Fibroblast of gingiva (primary cell): ENCODE results near the gene COPG1.
A peak's percentile ranks its signal among the peaks of the same experiment; 100 is the strongest.
"Not testable (repeated sequence)": the region's sequence is repeated elsewhere in the genome, so short reads cannot be mapped to it uniquely, and the experiment has no call there.

Experiments
- DNase-seq: peaks from one replicate; pipeline ENCODE4 v3.0.0-alpha.2; 2011; ENCODE audit warnings: low read depth

COPG1 gene

DNA sequence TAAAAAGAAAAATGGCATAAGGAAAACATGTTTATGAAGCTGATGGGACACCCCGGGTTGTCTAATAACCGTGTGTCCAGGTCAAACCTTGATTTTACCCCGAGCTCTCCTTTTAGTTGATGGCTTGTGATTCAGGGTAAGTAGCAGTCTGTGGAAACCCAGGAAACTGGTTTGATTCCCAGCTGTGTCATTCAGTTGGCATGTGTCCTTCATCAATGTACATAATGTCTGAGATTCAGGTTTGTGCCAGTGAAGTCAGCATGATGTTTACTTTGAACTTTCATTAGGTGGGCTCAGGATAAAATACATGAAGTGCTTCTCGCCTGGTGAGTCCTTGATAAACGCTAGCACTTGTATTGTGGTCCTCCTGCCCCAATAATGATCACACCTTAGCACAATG is 4.3 kb upstream of the COPG1 start:
- no peak for DNase-seq

DNA sequence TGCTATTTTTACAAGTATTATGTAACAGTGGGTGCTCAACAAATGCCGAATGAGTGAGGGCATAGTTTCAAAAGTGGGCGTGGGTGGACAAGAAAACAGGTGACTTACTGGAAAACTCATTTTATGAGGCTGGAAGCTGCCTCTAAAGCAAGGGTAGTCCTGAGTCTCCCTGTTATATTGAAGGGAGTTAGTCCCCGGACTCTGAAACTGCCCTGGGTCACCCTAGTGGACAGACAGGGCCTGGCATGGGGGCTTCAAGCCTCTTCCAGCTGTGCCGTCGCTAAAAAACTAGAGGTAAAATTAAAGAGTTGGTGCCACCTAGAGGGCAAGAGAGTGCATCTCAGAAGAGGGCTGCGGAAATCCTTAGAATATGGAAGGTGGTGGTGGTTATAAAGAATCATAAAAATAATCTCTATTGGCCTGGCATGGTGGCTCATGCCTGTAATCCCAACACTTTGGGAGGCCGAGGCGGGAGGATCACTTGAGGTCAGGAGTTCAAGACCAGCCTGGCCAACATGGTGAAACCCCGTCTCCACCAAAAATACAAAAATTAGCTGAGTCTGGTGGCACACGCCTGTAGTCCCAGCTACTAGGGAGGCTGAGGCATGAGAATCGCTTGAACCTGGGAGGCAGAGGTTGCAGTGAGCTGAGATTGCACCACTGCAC is 3.6 kb upstream of the COPG1 start:
- DNase-seq, result peak; percentile 84

DNA sequence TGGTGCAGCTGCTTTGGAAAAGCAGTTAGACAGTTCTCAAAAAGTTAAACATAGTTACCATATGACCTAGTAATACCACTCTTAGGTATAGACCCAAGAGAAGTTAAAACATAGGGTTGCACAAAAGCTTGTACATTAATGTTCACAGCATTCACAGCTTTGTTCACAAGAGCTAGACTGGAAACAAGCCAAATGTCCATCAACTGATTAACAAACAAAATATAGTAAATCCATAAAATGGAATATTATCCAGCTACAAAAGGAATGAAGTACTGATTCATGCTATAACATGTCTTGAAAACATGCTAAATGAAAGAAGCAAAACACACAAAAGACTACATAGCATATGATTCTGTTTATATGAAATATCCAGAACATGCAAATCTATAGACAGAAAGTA is 2.8 kb upstream of the COPG1 start:
- no peak for DNase-seq

DNA sequence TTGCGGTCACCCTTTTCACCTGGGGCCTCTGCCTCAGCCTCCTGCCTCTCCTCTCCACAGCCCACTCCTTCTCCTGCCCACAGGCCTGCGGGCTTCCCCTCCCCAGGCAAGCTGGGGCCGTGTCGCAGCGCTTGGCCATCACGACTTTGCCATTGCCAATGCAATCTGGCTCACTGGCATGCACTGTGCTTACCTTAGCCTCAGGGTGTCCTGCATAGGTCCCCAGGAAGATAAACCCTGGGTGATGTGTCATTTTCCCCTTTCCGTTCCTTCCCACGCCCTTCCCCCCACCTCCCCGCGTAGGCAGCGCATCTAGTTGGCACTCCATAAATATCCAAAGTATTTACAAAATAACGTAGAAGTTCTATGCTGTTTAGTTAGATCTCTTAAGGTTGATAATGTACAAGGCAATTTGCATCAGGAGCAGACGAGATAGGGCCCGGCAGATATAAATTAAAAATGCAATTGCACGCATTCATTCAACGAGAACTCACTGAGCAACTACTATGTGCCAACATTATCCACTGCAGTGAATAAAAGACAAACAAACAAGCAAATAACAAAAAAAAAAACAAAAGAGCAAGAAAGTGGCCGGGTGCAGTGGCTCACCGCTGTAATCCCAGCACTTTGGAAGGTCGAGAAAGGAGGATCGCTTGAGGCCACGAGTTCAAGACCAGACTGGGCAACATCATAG is 973 bp upstream of the COPG1 start:
- DNase-seq, result no peak

DNA sequence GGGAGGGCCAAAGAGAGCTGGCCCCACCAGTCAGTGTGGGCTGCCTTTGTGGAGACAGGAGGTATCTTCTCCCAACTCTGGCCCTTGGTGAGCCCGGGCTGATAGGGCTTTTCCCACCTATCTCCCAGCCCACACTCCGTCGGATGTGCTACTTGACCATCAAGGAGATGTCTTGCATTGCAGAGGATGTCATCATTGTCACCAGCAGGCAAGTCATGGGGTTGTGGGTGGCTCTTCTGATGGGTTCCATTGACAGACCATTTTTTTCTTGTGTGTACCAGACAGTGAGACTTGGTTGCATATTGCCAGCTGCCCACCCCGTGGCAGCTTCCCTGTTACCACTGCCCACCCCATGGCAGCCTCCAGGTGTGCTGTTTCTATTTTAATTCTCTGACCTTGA is 3.3 kb downstream of the COPG1 start:
- no peak for DNase-seq

DNA sequence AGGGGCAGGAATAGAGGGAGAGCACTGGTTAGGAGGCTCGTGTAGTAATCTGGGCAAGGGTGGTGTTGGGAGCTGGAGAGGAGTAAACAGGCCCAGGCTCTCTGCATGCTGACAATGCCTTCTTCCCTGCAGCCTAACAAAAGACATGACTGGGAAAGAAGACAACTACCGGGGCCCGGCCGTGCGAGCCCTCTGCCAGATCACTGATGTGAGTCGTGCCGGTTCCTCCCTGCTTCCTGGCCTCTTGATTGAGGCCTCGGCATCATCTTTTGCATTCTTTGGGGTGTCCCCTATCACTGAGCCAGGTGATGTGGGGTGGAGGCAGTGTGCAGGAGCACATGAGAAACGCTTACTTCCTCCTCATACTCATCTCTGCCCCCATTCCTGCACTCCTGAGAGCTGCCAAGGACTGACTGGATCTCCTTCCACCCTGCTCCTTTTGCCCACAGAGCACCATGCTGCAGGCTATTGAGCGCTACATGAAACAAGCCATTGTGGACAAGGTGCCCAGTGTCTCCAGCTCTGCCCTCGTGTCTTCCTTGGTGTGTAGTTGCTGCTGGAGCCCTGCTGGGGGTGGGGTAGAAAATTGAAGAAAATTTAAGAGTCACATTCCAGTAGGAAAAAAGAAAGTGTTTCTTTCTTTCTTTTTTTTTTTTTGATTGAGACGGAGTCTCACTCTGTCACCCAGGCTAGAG is 5.3 kb downstream of the COPG1 start:
- no peak for DNase-seq

DNA sequence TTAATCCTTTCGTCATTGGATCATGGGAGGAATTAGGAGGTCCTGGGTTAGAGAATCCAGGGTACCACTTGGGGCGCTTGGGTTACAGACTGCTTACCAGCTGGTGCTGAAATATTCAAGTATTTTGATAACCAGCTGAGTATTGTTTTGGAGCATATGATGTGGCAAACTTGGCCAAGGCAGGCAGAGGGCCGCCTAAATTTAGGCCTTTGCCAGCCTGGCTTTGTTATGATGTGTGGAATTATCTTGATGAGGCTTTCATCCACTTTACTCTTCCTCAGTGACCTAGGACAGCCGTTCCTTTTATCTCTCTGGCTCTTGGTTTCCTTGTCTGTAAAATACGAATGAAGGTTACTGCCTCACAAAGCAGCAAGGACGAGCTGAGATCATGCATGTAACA is 6.9 kb downstream of the COPG1 start:
- no peak for DNase-seq

DNA sequence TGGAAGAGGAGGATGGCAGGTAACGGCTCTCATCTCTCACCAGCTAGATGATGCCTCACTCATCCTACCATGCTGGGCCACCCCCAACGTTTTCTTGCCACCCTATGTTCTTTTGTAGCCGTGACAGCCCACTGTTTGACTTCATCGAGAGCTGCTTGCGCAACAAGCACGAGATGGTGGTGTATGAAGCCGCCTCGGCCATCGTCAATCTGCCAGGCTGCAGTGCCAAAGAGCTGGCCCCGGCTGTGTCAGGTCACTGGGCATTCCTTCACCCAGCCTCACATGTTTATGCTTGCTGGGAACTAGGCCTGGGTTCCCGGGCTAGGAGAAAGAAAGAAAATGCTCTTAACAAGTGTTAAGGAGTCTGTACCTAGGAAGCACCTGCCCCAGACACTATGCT is 8.2 kb downstream of the COPG1 start:
- DNase-seq, result no peak

DNA sequence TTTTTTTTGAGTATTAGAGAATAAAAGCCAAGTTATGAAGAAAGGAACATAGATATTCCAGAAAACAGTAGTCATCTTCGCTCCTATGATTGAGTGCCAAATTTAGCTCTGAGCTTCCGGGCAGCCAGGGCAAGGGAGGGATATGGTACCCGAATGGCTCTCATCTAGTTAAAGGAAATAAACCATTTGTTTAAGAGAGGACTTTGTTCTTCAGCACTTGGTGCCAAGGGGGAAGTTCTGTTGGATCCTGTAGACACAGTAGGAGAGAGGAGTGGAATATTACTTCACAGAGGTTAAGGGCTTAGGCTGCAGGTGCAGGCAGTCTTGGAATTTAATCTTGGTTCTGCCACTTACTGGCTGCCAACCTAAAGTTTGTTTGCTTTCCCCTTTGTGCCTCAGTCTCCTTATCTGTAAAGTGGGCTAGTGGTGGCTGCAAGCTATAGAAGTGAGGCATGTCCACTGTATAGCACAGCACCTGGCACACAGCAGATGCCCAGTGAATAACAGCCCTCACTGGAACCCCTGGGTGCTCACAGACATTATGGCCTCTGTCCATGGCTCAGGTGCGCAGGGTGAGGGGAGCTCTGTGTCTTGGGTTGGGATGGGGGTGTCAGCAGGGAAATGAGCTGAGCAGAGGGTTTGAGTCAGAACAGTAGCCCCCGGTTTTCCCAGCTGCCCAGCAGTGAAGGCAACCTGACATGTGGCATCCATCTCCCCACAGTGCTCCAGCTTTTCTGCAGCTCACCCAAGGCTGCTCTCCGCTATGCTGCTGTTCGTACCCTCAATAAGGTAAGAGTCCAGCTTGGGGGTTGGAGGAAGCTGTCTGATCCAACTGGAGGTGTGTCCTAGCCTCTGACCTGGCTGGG is 10.4 kb downstream of the COPG1 start:
- DNase-seq, result no peak

DNA sequence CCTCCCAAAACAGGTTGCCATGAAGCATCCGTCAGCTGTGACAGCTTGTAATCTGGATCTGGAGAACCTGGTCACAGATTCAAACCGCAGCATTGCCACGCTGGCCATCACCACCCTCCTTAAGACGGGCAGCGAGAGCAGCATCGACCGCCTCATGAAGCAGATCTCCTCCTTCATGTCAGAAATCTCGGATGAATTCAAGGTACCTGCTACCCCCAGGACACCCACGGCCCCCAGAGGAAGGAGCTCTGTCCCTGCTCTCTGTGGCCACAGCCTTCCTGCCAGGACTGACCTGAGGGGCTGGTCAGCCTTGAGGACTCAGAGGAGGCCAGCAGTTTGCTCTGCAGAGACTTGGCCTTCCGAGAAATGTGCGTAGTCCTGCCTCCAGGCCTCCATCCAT is 11.2 kb downstream of the COPG1 start:
- DNase-seq, result no peak

DNA sequence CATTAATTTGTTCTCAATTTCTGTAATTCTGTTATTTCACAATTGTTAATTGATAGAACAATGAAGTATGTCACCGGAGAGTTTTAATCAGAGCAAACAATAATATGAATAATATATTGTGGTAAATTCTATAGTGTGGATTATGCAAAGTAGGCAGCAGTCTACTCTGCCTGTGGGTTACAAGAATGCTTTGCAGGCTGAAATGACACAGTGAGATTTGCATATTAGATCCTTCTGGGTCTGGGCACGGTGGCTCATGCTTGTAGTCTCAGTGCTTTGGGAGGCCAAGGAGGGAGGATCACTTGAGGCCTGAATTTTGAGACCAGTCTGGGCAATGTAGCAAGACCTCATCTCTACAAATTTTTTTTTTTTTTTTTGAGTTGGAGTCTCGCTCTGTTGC is 12.5 kb downstream of the COPG1 start:
- no peak for DNase-seq

DNA sequence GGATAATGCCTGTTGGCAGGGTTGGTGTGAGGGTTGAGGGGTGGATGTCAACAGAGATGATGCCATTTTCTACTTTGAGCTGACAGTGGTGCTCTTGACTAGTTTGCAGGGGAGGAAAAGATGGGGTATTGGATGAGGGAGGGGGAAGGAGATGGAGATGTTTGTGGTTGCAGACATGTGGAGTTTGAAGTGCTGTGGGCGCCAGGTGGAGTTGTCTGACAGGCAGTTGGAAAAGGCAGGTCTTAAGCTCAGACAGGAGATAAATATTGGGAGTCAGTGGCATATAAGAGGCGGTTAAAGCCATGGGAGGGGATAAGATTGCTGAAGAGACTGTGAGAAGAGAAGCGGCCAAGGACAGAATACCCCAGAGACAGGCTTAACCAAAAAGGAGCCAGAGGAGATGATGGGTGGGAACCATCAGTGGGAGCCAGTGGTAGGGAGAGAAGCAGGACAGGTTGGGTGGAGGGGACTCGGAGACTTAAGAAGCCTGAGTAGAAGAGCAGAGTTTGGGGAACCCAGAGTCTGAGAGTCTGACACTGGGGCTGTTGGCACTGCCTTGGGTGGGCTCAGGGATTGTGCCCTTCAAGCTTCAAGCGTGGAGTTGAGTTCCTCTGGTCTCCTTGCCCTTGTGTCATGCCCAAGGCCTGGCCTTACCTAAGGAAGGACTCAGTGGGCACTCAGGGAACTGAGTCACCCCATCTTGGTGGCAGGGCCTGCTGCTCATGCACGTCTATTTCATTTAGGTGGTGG is 13.9 kb downstream of the COPG1 start:
- no peak for DNase-seq

DNA sequence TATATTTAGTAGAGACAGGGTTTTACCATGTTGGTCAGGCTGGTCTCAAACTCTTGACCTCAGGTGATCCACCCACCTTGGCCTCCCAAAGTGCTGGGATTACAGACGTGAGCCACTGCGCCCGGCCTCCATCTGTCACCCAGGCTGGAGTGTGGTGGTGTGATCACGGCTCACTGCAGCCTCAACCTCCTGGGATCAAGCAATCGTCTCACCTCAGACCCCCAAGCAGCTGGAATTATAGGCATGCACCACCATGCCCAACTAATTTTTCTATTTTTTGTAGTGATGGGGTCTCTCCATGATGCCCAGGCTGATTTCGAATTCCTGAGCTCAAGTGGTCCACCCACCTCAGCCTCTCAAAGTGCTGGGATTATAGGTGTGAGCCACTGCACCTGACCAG is 15.6 kb downstream of the COPG1 start:
- not testable (repeated sequence) for DNase-seq

DNA sequence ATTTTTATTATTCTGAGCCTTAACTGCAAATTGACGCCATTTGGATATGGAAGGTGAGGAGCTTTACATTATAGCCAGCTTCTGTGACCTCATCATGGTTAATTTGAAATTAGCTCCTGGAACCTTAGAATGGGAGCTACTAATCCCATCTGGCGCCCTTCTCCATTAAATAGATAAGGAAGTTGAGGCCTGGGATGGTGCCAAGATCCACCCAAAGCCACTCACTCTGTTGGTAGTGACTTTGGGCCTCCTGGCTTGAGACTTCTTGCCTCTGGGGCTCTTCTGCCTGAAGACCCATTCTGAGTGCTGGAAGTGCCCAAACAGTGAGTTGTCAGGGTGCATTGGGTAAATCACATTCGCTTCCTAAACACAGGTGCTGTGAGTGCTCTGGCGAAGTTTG is 17.2 kb downstream of the COPG1 start:
- no peak for DNase-seq

DNA sequence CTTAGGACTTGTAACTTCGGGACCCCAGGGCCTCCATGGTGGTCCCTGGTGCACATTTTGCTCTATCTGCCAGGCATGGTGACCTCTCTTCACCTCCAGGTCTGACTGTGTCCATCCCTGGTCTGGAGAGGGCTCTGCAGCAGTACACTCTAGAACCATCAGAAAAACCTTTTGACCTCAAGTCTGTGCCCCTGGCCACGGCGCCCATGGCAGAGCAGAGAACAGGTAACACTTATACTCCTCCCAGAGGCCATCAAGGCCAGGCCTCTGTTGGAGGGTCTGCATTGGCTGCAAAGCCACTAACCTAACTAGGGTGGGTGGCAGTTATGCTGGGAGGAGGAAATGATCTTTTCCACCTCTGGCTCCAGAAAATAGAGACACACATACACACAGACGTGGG is 19.0 kb downstream of the COPG1 start:
- no peak for DNase-seq

DNA sequence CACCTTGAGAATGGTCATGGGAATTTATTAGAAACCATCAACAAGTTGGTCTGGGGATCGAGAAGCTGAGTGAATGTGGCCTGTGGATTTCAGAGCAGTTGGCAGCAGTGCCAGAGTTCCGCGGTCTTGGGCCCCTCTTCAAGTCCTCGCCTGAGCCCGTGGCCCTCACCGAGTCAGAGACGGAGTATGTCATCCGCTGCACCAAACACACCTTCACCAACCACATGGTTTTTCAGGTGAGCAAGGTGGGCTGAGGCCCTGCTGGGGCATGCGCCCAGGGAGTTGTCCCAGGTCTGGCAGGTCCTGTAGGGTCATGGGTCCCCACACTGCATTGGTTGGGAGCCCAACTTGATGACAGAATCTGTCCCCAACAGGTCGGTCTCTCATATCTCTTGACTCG is 22.3 kb downstream of the COPG1 start:
- DNase-seq, result no peak

DNA sequence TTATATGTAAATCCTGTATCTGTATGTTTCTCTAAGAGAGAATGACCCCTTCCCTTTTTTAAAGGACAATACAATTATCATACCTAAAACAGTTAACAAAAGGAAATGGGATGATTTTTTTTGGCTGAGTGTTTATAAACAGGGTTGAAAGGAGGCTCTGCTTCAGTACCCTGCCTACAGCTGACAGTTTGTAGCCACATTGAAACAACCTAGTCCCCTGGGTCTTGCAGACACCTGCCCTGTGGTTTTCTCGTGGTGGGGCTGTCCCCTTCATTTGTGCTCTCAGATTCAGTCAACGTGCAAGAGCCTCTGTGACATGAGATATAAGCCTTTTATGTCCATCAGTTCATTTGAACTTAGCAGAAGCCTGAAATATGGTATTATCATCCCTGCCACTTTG is 27.0 kb downstream of the COPG1 start:
- no peak for DNase-seq

DNA sequence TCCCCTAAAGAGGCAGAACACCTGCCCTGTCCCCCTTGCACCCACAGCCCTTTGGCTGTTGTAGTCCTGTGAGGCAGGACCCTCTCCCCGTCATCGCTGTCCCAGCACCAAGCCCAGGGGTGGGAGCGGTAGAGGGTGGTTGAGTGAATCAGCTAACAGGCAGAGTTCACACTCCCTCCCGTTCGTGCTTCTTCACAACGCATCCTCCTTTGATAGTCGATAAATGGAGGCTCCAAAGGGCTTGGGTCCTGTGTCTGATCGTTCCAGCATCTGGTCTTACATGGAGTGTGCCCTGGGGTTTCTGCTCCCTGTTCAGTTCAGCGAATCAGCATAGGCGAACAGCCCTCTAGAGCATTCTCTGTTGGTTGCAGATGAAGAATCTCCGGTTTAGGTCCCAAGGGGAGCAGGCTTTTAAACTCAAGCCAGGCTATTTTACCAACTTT is 28.4 kb downstream of the COPG1 start:
- peak; percentile 42 for DNase-seq

DNA sequence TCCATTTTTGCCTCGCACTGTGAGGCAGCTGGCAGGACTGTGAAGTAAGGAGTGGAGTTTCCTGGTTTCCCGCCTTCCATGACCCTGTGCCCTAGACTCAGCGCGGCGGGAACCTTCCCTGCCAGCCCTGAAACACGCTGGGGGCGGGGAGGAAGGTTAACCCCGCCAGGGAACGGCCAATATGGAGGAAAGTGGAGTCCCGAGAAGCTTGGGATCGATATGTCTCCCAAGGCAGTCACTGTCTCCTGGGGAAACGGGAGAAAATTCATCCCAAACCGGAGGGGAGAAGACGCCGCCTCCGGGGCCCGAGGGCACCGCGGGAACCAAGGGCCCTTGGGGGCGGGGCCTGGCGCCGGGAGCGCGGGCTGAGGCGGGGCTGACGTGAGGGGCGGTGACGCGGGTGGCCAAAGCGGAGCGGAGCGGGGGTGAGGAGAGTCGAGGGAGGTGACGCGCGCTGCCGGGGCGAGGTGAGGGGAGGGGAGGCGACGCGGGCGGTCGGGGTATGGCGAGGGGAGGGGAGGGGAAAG is 29.1 kb downstream of the COPG1 start, which contains the start of gene HMCES:
HMCES (plus strand) TSS at position 432 of the 527 bp plus-strand sequence. CDS start 863 bp downstream, outside the sequence.
- peak; percentile 87 for DNase-seq

DNA sequence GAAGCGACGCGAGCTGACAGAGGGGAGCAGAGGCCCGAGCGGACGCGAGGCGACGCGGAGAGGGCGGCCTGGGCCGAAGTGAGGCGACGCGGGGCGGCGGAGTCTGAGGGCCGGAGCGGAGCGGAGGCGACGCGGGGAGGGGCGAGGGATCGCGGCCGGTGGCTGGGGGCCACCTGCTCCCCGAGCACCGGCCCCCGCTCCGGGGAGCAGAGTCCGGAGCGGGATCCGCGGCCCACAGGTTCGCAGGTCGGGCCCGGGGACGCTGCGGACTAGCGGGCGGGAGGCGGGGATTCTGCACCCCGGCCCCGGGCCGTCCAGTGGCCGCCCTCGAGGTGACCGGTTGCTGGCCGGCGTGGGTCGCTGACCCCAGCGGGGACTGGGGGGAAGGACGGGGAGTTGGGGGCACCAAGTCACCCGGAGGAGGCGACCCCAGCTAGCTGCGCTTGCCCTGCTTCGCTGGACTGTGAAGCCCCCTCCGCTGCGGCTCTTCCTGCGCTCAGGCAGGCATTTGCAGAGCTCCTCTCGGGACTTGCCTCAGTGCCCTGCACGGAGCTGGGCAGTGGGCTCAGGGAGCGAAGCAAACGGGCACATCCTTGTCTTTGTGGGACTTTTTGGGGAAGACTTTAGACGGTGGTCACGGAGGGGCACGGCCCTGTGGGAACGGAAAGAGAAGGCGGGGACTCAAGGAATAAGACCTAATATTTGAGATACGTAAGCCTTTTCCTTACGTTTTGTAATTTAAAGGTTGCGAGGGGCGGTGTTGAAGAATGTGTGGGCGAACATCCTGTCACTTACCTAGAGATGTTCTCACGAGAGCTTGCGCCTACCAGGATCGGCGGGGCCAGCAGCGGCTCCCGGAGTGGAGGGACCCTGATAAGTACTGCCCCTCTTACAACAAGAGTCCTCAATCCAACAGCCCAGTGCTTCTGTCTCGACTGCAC is 29.8 kb downstream of the COPG1 start:
- DNase-seq, result peak; percentile 29
